Gastroesophageal sphincter (tissue), 4 donors: ENCODE results near the gene NAPSA. TPM values are rescaled to one million over a fixed set of nuclear protein-coding genes. Genes with fewer than 3 reads are reported as not detected.

Experiments
- ATAC-seq: fragments of 150-250 bp; one replicate; pipeline ENCODE4 v1.9.1; 2016; ENCODE audit warnings: mild to moderate bottlenecking, moderate library complexity
- H3K27ac ChIP-seq, 4 donors: fragments of 200-600 bp; sonication (generic) in 3 of 4; 1 replicate in 3 of 4; 2 replicates in 1 of 4; pipeline ENCODE4 v1.5.1; 2016 to 2019
- H3K27me3 ChIP-seq: fragments of 200-600 bp; sonication (generic); one replicate; pipeline ENCODE4 v1.5.1; 2019
- H3K36me3 ChIP-seq, 2 donors: fragments of 200-600 bp; sonication (generic); one replicate each; pipeline ENCODE4 v1.5.1; 2019; ENCODE audit warnings: control low read depth in 1 of 2
- H3K4me1 ChIP-seq, 3 donors: fragments of 200-600 bp; sonication (generic); 1 replicate in 2 of 3; 2 replicates in 1 of 3; pipeline ENCODE4 v1.5.1; 2016 to 2019; ENCODE audit warnings: control low read depth in 2 of 3
- H3K4me3 ChIP-seq, 2 donors: fragments of 200-600 bp; sonication (generic); one replicate each; pipeline ENCODE4 v1.5.1; 2019; ENCODE audit warnings: mild to moderate bottlenecking in 1 of 2, moderate library complexity in 1 of 2
- H3K9me3 ChIP-seq, 3 donors: fragments of 200-600 bp; sonication (generic); one replicate each; pipeline ENCODE4 v1.5.1; 2017 to 2019; ENCODE audit warnings: control low read depth in 2 of 3
- CTCF ChIP-seq, 4 experiments: fragments of 200-600 bp in 2 of 4; fragments of 450-650 bp in 2 of 4; sonication (generic) in 1 of 4; IDR thresholded peaks; one replicate each; pipeline ENCODE4 v1.5.1; 2017 to 2019; ENCODE audit warnings: antibody characterized with exemption in 4 of 4, mild to moderate bottlenecking in 2 of 4, moderate library complexity in 2 of 4
- EP300 ChIP-seq: sonication (generic); formaldehyde crosslinking; IDR thresholded peaks from one replicate; pipeline ENCODE4 v1.6.1; 2017; ENCODE audit warnings: antibody characterized with exemption, mild to moderate bottlenecking
- POLR2A ChIP-seq, 2 donors: fragments of 450-650 bp; IDR thresholded peaks; one replicate each; pipeline ENCODE4 v1.6.1; 2017; ENCODE audit warnings: antibody characterized with exemption in 2 of 2, mild to moderate bottlenecking in 2 of 2, moderate library complexity in 1 of 2
- POLR2AphosphoS5 ChIP-seq: sonication (generic); formaldehyde crosslinking; IDR thresholded peaks from one replicate; pipeline ENCODE4 v1.6.1; 2017; ENCODE audit warnings: antibody characterized with exemption
- WGBS, 2 donors: methylation state at CpG; one replicate each; pipeline ENCODE4 v1.1.5; 2018; ENCODE audit warnings: low coverage in 1 of 2; 5-methylcytosine and 5-hydroxymethylcytosine counted together
- total RNA-seq, 4 donors: library from RNA; depleted of rRNA; stranded (reverse); fragments of >200 nt; gene quantifications; one replicate each; pipeline ENCODE4 v1.1.0, GENCODE V29; 2016

The NAPSA gene
- total RNA-seq, 4 donors from 2014 or later, result 1.0 TPM; not detected in 3

- no peak for ATAC-seq
- H3K36me3 ChIP-seq, result no peaks in the 10 kb centered on the region
- H3K4me3 ChIP-seq, result no peak overlapping the region
- WGBS, 2 donors, result 12 to 75% methylated on average over 2 to 4 of the region's 11 CpGs
- H3K27ac ChIP-seq, result no peak overlapping the region
- peaks cover 72% of the 10 kb centered on the region for H3K27me3 ChIP-seq
- H3K4me1 ChIP-seq, result peaks cover 0 to 32% (median 9%) of the 10 kb centered on the region in 3 donors
- H3K9me3 ChIP-seq, result no peaks in the 10 kb centered on the region
- TF ChIP-seq POLR2A (IDR thresholded peaks at IDR 0.05) (no peak), POLR2AphosphoS5 (no peak), CTCF (IDR thresholded peaks at IDR 0.05) (no peak), EP300 (no peak)
These were observed 41.1 kb downstream of the NAPSA start for GRCh38 chr19:50324331-50324730.

GRCh38 chr19:50323782-50324133, 41.7 kb downstream of the NAPSA start:
- 93% methylated on average over 3 of the region's 12 CpGs; no CpG with 5 or more reads in 1 of the 2 donors for WGBS, 2 donors
- Histone ChIP-seq H3K9me3 (no peaks in the 10 kb centered on the region), H3K27ac (no peak overlapping the region), H3K36me3 (no peaks in the 10 kb centered on the region), H3K4me1 (peaks cover 0 to 27% (median 9%) of the 10 kb centered on the region in 3 donors), H3K27me3 (peaks cover 73% of the 10 kb centered on the region), H3K4me3 (no peak overlapping the region)
- no peak for ATAC-seq
- TF ChIP-seq POLR2AphosphoS5, result no peak
- no peak for TF ChIP-seq CTCF (IDR thresholded peaks at IDR 0.05)
- TF ChIP-seq EP300, result no peak
- no peak for TF ChIP-seq POLR2A (IDR thresholded peaks at IDR 0.05)

DNA sequence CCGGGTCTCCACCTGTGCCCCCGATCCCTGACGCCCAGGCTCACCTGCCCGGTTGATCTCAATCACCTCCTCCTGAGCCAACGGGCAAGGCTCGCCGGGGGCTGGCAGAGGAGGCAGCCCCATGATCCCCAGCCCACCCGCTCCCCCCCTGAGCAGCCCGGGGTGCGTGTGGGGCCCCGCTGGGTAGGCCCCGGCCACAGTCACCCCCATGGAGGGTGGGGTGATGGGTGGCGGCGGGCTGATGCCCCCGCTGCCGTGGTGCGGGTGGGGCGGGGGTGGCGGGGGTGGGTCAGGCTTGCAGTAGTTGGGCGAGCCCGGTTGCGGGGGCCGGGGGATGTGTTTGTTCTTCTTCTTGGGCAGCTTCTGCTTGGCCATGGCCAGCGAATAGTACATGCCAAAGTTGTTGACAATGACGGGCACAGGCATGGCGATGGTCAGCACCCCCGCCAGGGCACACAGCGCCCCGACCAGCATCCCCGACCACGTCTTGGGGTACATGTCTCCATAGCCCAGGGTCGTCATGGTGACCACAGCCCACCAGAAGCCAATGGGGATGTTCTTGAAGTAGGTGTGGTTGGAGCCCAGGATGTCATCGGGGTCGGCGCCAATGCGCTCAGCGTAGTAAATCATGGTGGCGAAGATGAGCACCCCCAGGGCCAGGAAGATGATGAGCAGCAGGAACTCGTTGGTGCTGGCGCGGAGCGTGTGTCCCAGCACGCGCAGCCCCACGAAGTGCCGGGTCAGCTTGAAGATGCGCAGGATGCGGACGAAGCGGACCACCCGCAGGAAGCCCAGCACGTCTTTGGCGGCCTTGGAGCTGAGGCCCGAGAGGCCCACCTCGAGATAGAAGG, 42.3 kb downstream of the NAPSA start:
- 80% methylated on average over 1 of the region's 55 CpGs; no CpG with 5 or more reads in 1 of the 2 donors for WGBS, 2 donors

DNA sequence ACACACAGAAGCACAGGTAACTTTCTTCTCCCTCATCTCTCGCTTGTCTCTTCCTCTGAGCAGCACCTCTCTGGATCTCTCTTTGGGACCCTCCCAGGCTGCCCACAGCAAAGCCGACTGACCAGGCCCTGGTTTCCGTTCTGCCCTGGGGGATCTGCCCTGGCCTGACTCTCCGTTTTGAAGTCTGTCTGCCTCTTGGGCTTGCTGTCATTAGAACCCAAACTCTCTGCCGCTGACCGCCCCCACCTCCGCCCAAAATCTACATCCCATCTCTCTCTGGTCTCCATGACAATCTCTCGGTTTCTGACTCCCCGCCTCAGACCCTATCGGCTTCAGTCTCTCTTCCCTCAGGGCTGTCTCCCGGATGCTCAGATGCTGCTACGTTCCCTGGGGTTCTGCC, 43.2 kb downstream of the NAPSA start:
- ATAC-seq, result no peak
- 63 to 70% methylated on average over 12 of the region's 12 CpGs for WGBS, 2 donors
- no peak overlapping the region for H3K27ac ChIP-seq

More for the DNA sequence above, 42.3 kb downstream of the NAPSA start:
- Histone ChIP-seq H3K36me3 (no peaks in the 10 kb centered on the region), H3K9me3 (no peaks in the 10 kb centered on the region), H3K27ac (no peak overlapping the region), H3K4me1 (peaks cover 0 to 22% (median 9%) of the 10 kb centered on the region in 3 donors), H3K4me3 (no peak overlapping the region), H3K27me3 (peaks cover 74% of the 10 kb centered on the region)
- TF ChIP-seq POLR2AphosphoS5, result no peak
- TF ChIP-seq POLR2A (IDR thresholded peaks at IDR 0.05), result no peak
- TF ChIP-seq CTCF (IDR thresholded peaks at IDR 0.05), result no peak
- TF ChIP-seq EP300, result no peak
- ATAC-seq, result no peak

More for the DNA sequence above, 43.2 kb downstream of the NAPSA start:
- H3K36me3 ChIP-seq, result no peaks in the 10 kb centered on the region
- H3K9me3 ChIP-seq, result no peaks in the 10 kb centered on the region
- peaks cover 0 to 16% (median 9%) of the 10 kb centered on the region in 3 donors for H3K4me1 ChIP-seq
- peaks cover 74% of the 10 kb centered on the region for H3K27me3 ChIP-seq
- H3K4me3 ChIP-seq, result no peak overlapping the region
- TF ChIP-seq POLR2AphosphoS5 (no peak), CTCF (IDR thresholded peaks at IDR 0.05) (no peak)
